HG03558 (cell line): ENCODE results near the gene TTC17.

Experiments
- ATAC-seq: cut with Tn5 transposase; IDR thresholded peaks from one replicate; pipeline ENCODE4 v1.9.1; 2021; ENCODE audit warnings: moderate number of reproducible peaks; ENCODE audit not compliant: unreplicated experiment; ENCODE audit errors: extremely low read depth

Gene TTC17

DNA sequence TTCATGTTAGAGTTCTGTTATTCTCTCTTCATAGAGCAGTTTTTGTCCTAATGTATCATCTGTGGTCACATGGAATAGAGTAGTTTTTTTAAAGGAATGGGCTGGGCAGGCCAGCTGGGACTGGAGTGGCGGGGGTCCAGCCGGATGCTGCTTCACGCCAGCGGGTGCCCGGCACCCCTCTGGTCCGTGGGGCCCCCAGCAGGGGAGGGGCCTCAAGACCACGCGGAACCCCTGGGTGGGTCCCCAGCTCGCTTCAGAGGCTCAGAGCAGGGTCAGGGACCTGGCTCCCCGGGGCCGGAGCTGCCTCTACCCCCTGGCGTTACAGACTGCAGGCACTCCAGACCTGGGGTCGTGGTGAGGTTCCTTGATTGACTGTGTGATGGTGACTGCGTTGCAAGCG, 162.8 kb downstream of the TTC17 start:
- no peak for ATAC-seq

DNA sequence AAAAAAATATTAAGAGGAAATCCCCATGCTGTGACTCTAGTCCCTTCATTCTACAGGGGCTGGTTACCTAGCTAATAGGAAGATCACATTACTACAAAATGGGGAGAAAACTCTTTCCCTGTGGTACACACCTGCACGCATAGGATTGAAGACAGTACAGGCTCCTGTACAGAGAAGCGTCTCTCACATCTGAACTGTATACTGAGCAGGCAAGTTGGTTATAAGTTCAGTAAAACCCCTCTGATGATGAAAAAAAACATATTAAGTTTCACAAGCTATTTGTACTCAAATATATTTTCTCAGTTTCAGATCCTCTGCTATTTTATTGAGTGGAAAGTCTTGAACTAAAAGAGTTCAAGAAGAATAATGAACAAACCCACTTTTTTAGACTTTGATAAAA, 164.9 kb downstream of the TTC17 start:
- no peak for ATAC-seq

DNA sequence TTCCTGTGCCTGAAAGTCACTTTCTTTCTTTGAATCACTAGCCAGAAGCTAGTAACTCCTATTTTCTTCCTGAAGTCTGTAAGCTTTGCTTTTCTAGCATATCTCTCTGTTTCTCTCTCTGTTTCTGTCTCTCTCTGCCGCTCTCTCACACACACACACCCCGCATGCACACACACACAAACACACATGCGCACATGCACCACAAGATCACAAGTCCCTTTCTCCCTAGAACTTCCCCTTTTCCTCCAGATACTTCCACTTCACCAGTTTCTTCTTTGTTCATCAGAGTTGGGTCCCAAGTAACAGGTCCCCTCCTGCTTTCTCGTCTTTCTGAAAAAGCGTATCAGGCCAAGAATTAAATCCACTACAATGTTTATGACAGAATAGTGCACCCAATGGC, 173.3 kb downstream of the TTC17 start:
- no peak for ATAC-seq

DNA sequence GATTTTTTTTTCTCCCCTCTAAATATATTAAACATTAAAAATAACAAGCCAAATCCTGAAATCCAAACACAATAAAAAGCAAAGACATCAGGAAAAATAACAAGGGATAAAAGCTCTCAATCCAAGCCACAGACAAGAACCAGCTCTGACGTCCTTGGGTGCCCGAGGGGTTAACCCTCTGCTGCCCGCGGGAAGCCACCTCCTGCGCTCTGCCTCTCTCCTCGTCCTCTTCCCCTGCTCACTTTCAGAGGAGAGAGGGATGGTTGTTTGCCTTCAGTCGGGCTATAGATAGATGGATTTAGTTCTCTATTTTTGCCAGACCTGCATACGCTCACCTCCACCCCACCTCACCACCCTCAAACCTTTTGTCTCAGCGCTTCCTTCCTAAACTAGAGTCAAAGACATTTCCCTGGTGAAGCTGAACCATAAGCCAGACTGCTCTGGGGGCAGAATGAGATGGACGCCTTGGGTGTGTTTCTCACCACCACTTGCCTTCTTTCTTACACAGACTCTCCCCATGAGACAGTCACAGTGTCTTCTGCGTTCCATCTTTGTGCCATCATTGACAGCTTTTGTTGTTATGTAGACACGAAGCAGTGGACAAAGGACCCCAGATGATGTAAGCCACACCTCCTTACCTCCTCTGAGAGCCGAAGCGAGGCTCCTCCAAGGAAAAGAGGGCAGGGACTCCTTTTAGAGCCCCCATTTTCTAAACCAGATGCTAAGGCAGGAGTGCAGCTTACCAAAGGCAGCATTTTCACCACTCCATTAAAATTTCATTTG, 179.3 kb downstream of the TTC17 start:
- ATAC-seq: no peak

DNA sequence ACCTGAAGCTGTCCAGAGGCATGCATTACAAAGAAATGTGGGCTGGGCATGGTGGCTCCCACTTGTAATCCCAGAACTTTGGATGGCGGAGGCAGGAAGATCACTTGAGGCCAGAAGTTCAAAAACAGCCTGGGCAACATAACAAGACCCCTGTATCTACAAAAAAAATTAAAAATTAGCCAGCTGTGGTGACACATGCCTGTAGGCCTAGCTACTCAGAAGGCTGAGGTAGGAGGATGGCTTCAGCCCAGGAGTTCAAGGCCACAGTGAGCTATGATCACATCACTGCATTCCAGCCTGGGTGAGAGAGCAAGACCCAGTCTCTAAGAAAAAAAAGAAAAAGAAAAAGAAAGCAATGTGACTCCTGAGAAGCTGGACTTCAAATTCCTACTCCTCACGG, 183.3 kb downstream of the TTC17 start:
- ATAC-seq: no peak

DNA sequence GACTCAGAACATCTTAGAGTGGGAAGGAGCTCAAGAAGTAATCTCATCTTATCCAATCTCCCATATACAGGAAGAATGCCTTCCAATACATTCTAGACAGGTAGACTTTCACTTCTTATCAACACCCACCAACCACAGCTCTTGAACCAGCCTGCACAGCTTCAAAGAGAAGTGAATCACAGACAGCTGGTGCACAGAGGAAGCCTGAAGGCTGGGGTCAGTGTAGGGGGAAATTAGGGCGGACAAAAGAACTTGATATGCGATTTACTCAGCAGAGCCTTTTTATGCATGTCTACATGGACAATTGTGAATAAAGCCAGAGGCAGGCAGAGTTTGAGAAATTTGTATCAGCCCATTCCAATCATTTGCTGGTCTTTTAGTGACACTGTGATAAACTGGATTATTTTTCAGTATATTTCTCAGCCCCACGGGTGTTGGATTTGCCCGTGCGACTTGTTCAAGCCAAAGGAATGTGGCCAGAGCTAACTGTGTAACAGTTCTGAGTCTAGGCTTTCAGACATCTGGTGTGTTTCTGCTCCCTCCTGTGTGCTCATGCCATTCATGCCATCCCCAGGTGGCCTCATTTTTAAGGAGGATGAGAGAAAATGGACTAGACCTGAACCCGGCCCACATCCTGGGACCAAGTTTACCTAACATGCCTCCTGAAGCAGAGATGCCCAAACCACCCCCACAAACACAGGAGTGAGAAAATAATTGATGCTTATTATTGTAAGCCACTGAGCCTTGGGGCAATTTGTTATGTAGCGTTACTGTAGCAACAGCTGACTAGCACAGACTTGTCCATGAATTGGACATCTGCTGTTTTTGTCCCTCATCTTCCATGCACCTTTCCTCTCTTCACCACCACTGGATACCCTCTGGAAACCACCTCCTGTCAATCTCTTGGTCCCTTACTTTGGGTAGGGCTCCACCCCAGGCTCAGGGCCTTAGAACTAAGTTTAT, 184.3 kb downstream of the TTC17 start:
- no peak for ATAC-seq
